ENCODE data around the gene SIVA1. TPM values are rescaled to one million over a fixed set of nuclear protein-coding genes. Genes with fewer than 3 reads are reported as not detected.

SIVA1 gene
- total RNA-seq, 1 experiment from 2014 or later = 139 TPM

- DNase-seq (ENCODE audit: low read depth) = no peak
Observed at GRCh38 chr14:104795781-104796686, 43.1 kb downstream of the SIVA1 start.

- no peak for DNase-seq (ENCODE audit: low read depth)
Observed at GRCh38 chr14:104796687-104797081, 43.7 kb downstream of the SIVA1 start.

GRCh38 chr14:104797115-104798044, 44.4 kb downstream of the SIVA1 start:
- DNase-seq (ENCODE audit: low read depth) = no peak

GRCh38 chr14:104798300-104799243, 45.6 kb downstream of the SIVA1 start:
- no peak for DNase-seq (ENCODE audit: low read depth)

- DNase-seq (ENCODE audit: low read depth) = no peak
Observed at GRCh38 chr14:104799244-104800014, 46.5 kb downstream of the SIVA1 start.

- DNase-seq (ENCODE audit: low read depth) = peak; percentile 55
Observed at GRCh38 chr14:104800015-104800770, 47.2 kb downstream of the SIVA1 start.

GRCh38 chr14:104800771-104801519, 48.0 kb downstream of the SIVA1 start, which contains the start of gene ZBTB42:
ZBTB42 (plus strand) TSS chr14:104801101; CDS start chr14:104801198, 97 bp downstream.
- peak; percentile 36 for DNase-seq (ENCODE audit: low read depth)

GRCh38 chr14:104801520-104802393, 48.8 kb downstream of the SIVA1 start:
- no peak for DNase-seq (ENCODE audit: low read depth)

GRCh38 chr14:104802394-104803184, 49.6 kb downstream of the SIVA1 start:
- no peak for DNase-seq (ENCODE audit: low read depth)

- DNase-seq (ENCODE audit: low read depth) = no peak
Observed at GRCh38 chr14:104803280-104803911, 50.4 kb downstream of the SIVA1 start.

GRCh38 chr14:104803912-104804410, 51.0 kb downstream of the SIVA1 start:
- no peak for DNase-seq (ENCODE audit: low read depth)

GRCh38 chr14:104804481-104805325, 51.8 kb downstream of the SIVA1 start:
- no peak for DNase-seq (ENCODE audit: low read depth)

- DNase-seq (ENCODE audit: low read depth) = peak; percentile 84
Observed at GRCh38 chr14:104805326-104805678, 52.4 kb downstream of the SIVA1 start.

GRCh38 chr14:104805941-104806624, 53.1 kb downstream of the SIVA1 start:
- no peak for DNase-seq (ENCODE audit: low read depth)

Measured in HT1080 (cell line).